Pulmonary artery endothelial cell (primary cell): ENCODE data around the gene PTCD3. TPM values are rescaled to one million over a fixed set of nuclear protein-coding genes. Genes with fewer than 3 reads are reported as not detected.

Source experiments
- DNase-seq: peaks from one replicate; pipeline ENCODE4 v3.0.0-alpha.2; 2011; ENCODE audit warnings: low read depth, low spot score
- total RNA-seq: library from RNA; depleted of rRNA; stranded (reverse); fragments of >200 nt; gene quantifications from 2 replicates; pipeline ENCODE4 v1.2.3, GENCODE V29; 2014

Gene PTCD3
- total RNA-seq, 1 donor from 2014 or later, result 63.3 TPM

- DNase-seq, result no peak
Measured at GRCh38 chr2:86081724-86082123, 24.3 kb upstream of the PTCD3 start.

GRCh38 chr2:86082756-86083155, 23.3 kb upstream of the PTCD3 start:
- DNase-seq, result no peak

GRCh38 chr2:86087936-86088850, 17.8 kb upstream of the PTCD3 start:
- DNase-seq, result no peak

- DNase-seq, result no peak
Measured at GRCh38 chr2:86094229-86094628, 11.8 kb upstream of the PTCD3 start.

- no peak for DNase-seq
Measured at GRCh38 chr2:86097114-86097896, 8.7 kb upstream of the PTCD3 start.

- DNase-seq, result no peak
Measured at GRCh38 chr2:86097913-86098312, 8.1 kb upstream of the PTCD3 start.

GRCh38 chr2:86102157-86102556, 3.9 kb upstream of the PTCD3 start:
- no peak for DNase-seq

GRCh38 chr2:86105252-86105968, 625 bp upstream of the PTCD3 start, which contains the start of gene POLR1A:
POLR1A (minus strand) TSS chr2:86105886; CDS start chr2:86105776, 110 bp downstream.
- peak; percentile 84 for DNase-seq

GRCh38 chr2:86107031-86107430, 996 bp downstream of the PTCD3 start:
- DNase-seq, result no peak

- no peak for DNase-seq
Measured at GRCh38 chr2:86118130-86118529, 12.1 kb downstream of the PTCD3 start.

- DNase-seq, result no peak
Measured at GRCh38 chr2:86123328-86123925, 17.4 kb downstream of the PTCD3 start.

- DNase-seq, result no peak
Measured at GRCh38 chr2:86124683-86125082, 18.6 kb downstream of the PTCD3 start.

- DNase-seq, result no peak
Measured at GRCh38 chr2:86134709-86135108, 28.7 kb downstream of the PTCD3 start.

GRCh38 chr2:86135653-86136052, 29.6 kb downstream of the PTCD3 start:
- no peak for DNase-seq

GRCh38 chr2:86136141-86136540, 30.1 kb downstream of the PTCD3 start:
- DNase-seq, result no peak

GRCh38 chr2:86138736-86139625, 32.9 kb downstream of the PTCD3 start:
- DNase-seq, result no peak

- no peak for DNase-seq
Measured at GRCh38 chr2:86139981-86140380, 33.9 kb downstream of the PTCD3 start.

- DNase-seq, result no peak
Measured at GRCh38 chr2:86140969-86141392, 34.9 kb downstream of the PTCD3 start.

- no peak for DNase-seq
Measured at GRCh38 chr2:86142436-86143257, 36.6 kb downstream of the PTCD3 start.
